Astrocyte of the cerebellum (primary cell): Measurements from ENCODE around the gene PPM1N.
"Not testable (repeated sequence)": the region's sequence is repeated elsewhere in the genome, so short reads cannot be mapped to it uniquely, and the experiment has no call there.

Experiments used
- DNase-seq: peaks from one replicate; pipeline ENCODE4 v3.0.0-alpha.2; 2011; ENCODE audit warnings: low read depth
- H3K4me3 ChIP-seq: 2 replicates; pipeline ENCODE4 v1.5.1; 2011; ENCODE audit warnings: mild to moderate bottlenecking, low read depth, low read length, moderate library complexity
- in situ Hi-C: cut with HindIII; loops from 2 replicates; pipeline ENCODE4 v1.10.0; 2017; ENCODE audit warnings: low sequenced_read_pairs
- TF ChIP-seq, protein P1 (sequence below): IDR thresholded peaks from 2 replicates; pipeline ENCODE4 v1.5.1; 2012; ENCODE audit warnings: low read length, low read depth, moderate library complexity, mild to moderate bottlenecking; ENCODE audit errors: missing control alignments

Gene PPM1N

DNA sequence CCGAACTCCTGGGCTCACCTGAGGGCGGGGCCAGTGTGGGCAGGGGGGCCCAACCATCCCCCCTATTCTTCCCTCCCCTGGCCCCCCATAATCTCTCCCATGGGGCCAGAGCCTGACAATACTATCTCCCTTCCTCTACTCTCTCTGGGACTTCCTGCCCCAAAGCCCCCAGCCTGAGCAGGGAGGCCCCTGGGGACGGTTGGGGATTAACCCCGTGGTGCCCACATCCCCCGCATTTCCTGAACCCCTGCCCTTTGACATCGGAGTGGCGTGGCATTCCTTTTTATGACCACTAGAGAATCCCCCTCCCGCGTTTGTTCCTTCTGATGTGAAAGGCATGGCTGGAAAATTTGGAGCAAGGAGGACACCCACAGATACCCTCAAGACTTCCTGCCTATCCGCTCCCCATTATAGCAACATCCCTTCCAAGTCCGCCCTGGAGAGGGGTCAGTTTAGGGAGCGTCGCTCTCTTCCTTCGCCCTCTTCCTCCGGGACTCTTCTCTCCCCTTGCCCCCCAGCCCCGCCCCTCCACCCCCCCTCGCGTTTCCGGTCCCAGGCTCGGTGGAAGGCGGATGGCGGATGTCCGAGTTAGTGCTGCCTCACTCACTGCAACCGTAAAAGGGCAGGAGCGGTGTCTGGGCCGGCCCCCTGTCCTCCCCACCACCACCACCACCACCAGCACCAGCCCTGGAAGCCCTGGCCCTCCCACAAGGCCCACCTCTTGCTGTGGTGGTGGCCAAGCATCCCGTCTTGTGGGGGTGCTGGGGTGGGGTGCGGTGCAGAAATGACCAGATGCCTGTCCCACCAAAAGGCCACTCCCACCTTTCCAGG is 10.8 kb downstream of the PPM1N start:
- TF ChIP-seq, protein P1, sequence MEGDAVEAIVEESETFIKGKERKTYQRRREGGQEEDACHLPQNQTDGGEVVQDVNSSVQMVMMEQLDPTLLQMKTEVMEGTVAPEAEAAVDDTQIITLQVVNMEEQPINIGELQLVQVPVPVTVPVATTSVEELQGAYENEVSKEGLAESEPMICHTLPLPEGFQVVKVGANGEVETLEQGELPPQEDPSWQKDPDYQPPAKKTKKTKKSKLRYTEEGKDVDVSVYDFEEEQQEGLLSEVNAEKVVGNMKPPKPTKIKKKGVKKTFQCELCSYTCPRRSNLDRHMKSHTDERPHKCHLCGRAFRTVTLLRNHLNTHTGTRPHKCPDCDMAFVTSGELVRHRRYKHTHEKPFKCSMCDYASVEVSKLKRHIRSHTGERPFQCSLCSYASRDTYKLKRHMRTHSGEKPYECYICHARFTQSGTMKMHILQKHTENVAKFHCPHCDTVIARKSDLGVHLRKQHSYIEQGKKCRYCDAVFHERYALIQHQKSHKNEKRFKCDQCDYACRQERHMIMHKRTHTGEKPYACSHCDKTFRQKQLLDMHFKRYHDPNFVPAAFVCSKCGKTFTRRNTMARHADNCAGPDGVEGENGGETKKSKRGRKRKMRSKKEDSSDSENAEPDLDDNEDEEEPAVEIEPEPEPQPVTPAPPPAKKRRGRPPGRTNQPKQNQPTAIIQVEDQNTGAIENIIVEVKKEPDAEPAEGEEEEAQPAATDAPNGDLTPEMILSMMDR = no peak
- DNase-seq = peak; percentile 50
- in situ Hi-C loops = no loop called here
- peak overlapping the region; percentile 99 for H3K4me3 ChIP-seq

DNA sequence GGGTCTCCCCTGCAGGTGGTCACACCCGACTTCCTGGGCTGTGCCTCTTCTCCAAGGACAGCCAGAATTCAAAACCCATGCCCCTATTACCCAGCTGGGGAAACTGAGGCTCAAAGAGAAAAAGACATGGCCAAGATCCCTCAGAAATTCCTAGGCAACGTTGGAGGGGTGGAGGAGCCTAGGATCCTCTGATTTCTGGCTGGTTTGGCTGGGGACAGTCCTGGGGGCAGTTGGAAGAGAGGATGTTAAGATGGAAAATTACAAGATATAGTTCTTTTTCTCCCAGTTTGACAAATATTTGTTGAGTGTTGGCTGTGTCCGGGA is 11.4 kb downstream of the PPM1N start:
- H3K4me3 ChIP-seq = peak overlapping the region; percentile 99
- TF ChIP-seq, protein P1 = no peak
- no peak for DNase-seq
- in situ Hi-C loops = no loop called here

DNA sequence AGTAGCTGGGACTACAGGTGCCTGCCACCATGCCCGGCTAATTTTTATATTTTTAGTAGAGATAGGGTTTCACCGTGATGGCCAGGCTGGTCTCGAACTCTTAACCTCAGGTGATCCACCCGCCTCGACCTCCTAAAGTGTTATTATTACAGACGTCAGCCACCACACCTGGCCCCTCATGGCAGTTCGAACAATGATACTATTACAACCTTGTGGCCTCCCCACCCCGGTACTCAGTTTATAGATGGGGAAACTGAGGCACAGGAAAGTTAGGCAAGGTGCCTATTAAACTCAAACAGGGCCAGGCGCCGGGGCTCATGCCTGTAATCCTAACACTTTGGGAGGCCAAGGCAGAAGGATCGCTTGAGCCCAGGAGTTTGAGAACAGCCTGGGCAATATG is 12.1 kb downstream of the PPM1N start:
- H3K4me3 ChIP-seq, in situ Hi-C loops, DNase-seq: not testable (repeated sequence)

DNA sequence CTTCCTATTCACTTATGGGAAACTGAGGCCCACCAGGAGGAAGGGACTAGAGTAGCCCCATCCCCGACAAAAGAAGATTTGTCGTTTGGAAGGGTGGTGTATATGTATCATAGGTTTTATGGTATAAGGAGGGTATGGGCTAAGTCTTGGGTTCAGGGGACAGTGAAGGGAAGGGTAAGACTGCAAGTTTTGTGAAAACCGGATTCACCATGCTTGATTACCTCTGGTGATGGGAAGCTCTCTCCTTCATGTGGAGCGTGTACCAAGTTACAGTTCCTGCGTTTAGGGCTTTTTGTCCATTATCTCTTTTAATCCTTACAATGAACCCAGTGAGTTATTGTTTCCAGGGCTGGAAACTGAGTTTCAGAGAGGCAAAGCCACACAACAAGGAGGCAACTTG is 12.8 kb downstream of the PPM1N start:
- no peak overlapping the region for H3K4me3 ChIP-seq
- in situ Hi-C loops = no loop called here

DNA sequence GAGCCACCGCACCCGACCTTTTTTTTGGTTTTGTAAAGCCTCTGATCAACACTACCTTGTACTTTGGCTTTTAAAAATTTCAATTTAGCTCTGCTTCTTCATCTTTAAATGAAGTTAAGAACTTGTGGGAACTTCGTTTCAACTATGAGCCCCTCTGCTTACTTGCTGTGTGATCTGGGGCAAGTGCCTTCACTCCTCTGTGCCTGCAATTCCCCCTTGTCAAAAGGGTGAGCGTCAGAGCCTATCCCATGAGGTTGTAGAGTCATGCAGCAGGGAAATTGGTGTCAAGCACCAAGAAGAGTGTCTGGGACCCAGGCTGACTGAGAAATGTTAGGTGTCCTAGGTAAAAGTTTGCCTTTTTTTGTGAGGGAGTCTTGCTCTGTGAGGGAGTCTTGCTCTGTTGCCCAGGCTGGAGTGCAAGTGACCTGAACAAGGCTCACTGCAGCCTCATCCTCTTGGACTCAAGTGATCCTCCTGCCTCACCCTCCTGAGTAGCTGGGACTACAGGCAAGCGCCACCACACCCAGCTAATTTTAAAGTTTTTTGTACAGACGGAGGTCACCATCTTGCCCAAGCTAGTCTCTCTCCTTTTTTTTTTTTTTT is 14.7 kb downstream of the PPM1N start:
- in situ Hi-C loops = no loop called here
- TF ChIP-seq, protein P1 = no peak
- no peak for DNase-seq
- no peak overlapping the region for H3K4me3 ChIP-seq

More for the DNA sequence above, 12.8 kb downstream of the PPM1N start:
- TF ChIP-seq, protein P1 = no peak
- DNase-seq = no peak

DNA sequence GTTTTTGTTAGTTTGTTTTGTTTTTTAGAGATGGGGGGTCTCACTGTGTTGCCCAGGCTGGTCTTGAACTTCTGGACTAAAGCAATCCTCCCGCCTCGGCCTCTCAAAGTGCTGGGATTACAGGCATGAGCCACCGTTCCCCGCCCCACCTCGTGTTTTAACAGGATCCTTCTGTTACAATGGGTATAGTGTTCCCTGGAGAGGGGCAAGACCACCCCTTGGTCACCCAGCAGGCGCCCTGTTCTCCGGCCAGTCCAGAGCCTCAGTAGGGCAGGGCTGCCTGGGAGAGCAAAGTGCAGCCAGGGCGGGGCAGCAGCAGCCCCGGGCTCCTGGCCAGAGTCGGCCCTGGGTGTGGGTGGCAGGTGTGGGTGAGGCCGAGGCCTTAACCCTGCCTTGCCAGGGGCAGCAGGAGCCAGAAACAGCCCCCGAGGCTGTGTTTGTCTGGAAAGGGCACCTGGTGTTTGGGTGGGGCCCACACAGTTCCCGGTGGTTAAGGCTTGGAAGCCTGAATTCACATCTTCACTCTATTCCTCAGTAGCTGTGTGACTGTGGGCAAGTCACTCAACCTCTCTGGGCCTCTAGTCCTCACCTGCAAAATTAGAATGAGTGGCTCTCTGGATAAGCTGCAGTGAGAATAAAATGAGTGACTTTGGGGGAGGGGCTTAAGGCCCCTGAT is 16.3 kb downstream of the PPM1N start:
- in situ Hi-C loops = no loop called here
- TF ChIP-seq, protein P1 = no peak
- no peak for DNase-seq
- no peak overlapping the region for H3K4me3 ChIP-seq

- no peak for DNase-seq
- H3K4me3 ChIP-seq = no peak overlapping the region
- TF ChIP-seq, protein P1 = no peak
- in situ Hi-C loops = no loop called here
These were observed 16.9 kb downstream of the PPM1N start for GRCh38 chr19:45515081-45515624.
